GM12864 (cell line): ENCODE measurements around the gene SAP30L.

ENCODE experiments used
- DNase-seq: peaks from one replicate; pipeline ENCODE4 v3.0.0-alpha.2; 2011; ENCODE audit warnings: low read depth
- H3K4me3 ChIP-seq: 2 replicates; pipeline ENCODE4 v1.5.1; 2011; ENCODE audit warnings: mild to moderate bottlenecking, low read depth, low read length, control low read depth
- CTCF ChIP-seq: IDR thresholded peaks from 2 replicates; pipeline ENCODE4 v1.5.1; 2011; ENCODE audit warnings: low read depth, mild to moderate bottlenecking, moderate library complexity, low read length, control low read depth, inconsistent platforms; ENCODE audit errors: missing control alignments

Gene SAP30L

GRCh38 chr5:154470137-154470536 lies 24.3 kb downstream of the SAP30L start:
- no peak overlapping the region for H3K4me3 ChIP-seq
- no peak for DNase-seq
- TF ChIP-seq CTCF: no peak

GRCh38 chr5:154470947-154471870 lies 25.4 kb downstream of the SAP30L start:
- DNase-seq: no peak
- no peak for TF ChIP-seq CTCF
- H3K4me3 ChIP-seq: no peak overlapping the region

GRCh38 chr5:154472871-154473580 lies 27.2 kb downstream of the SAP30L start:
- DNase-seq: no peak
- no peak overlapping the region for H3K4me3 ChIP-seq
- no peak for TF ChIP-seq CTCF

GRCh38 chr5:154473581-154474283 lies 27.9 kb downstream of the SAP30L start:
- no peak overlapping the region for H3K4me3 ChIP-seq
- DNase-seq: no peak
- no peak for TF ChIP-seq CTCF

GRCh38 chr5:154474396-154475334 lies 28.9 kb downstream of the SAP30L start:
- DNase-seq: no peak
- no peak for TF ChIP-seq CTCF

GRCh38 chr5:154475591-154476353 lies 30.0 kb downstream of the SAP30L start:
- no peak for TF ChIP-seq CTCF
- H3K4me3 ChIP-seq: no peak overlapping the region
- no peak for DNase-seq

More at GRCh38 chr5:154474396-154475334, 28.9 kb downstream of the SAP30L start:
- no peak overlapping the region for H3K4me3 ChIP-seq
